ENCODE results near the gene MAGI2.

The MAGI2 gene

GRCh38 chr7:78749052-78749746 is 704.3 kb downstream of the MAGI2 start:
- H3K4me3 ChIP-seq (ENCODE audit: low read length): no peak overlapping the region
- no peak for TF ChIP-seq ZNF274 (IDR thresholded peaks at IDR 0.05; ENCODE audit: low read depth, low read length)

- TF ChIP-seq ZNF274 (IDR thresholded peaks at IDR 0.05; ENCODE audit: low read depth, low read length): no peak
- no peak overlapping the region for H3K4me3 ChIP-seq (ENCODE audit: low read length)
Observed at GRCh38 chr7:78747592-78747991, 705.9 kb downstream of the MAGI2 start.

GRCh38 chr7:78746301-78746700 is 707.2 kb downstream of the MAGI2 start:
- no peak for TF ChIP-seq ZNF274 (IDR thresholded peaks at IDR 0.05; ENCODE audit: low read depth, low read length)
- no peak overlapping the region for H3K4me3 ChIP-seq (ENCODE audit: low read length)

- no peak overlapping the region for H3K4me3 ChIP-seq (ENCODE audit: low read length)
- TF ChIP-seq ZNF274 (IDR thresholded peaks at IDR 0.05; ENCODE audit: low read depth, low read length): no peak
Observed at GRCh38 chr7:78742694-78743093, 710.8 kb downstream of the MAGI2 start.

GRCh38 chr7:78736548-78736947 is 716.9 kb downstream of the MAGI2 start:
- TF ChIP-seq ZNF274 (IDR thresholded peaks at IDR 0.05; ENCODE audit: low read depth, low read length): no peak
- H3K4me3 ChIP-seq (ENCODE audit: low read length): no peak overlapping the region

GRCh38 chr7:78734626-78735025 is 718.8 kb downstream of the MAGI2 start:
- no peak for TF ChIP-seq ZNF274 (IDR thresholded peaks at IDR 0.05; ENCODE audit: low read depth, low read length)
- no peak overlapping the region for H3K4me3 ChIP-seq (ENCODE audit: low read length)

- no peak overlapping the region for H3K4me3 ChIP-seq (ENCODE audit: low read length)
- TF ChIP-seq ZNF274 (IDR thresholded peaks at IDR 0.05; ENCODE audit: low read depth, low read length): no peak
Observed at GRCh38 chr7:78720066-78720465, 733.4 kb downstream of the MAGI2 start.

- H3K4me3 ChIP-seq (ENCODE audit: low read length): no peak overlapping the region
- no peak for TF ChIP-seq ZNF274 (IDR thresholded peaks at IDR 0.05; ENCODE audit: low read depth, low read length)
Observed at GRCh38 chr7:78718212-78718611, 735.3 kb downstream of the MAGI2 start.

GRCh38 chr7:78716876-78717275 is 736.6 kb downstream of the MAGI2 start:
- no peak for TF ChIP-seq ZNF274 (IDR thresholded peaks at IDR 0.05; ENCODE audit: low read depth, low read length)
- no peak overlapping the region for H3K4me3 ChIP-seq (ENCODE audit: low read length)

GRCh38 chr7:78714356-78714755 is 739.1 kb downstream of the MAGI2 start:
- no peak for TF ChIP-seq ZNF274 (IDR thresholded peaks at IDR 0.05; ENCODE audit: low read depth, low read length)
- H3K4me3 ChIP-seq (ENCODE audit: low read length): no peak overlapping the region

- H3K4me3 ChIP-seq (ENCODE audit: low read length): no peak overlapping the region
- TF ChIP-seq ZNF274 (IDR thresholded peaks at IDR 0.05; ENCODE audit: low read depth, low read length): no peak
Observed at GRCh38 chr7:78712111-78712510, 741.4 kb downstream of the MAGI2 start.

- H3K4me3 ChIP-seq (ENCODE audit: low read length): no peak overlapping the region
- no peak for TF ChIP-seq ZNF274 (IDR thresholded peaks at IDR 0.05; ENCODE audit: low read depth, low read length)
Observed at GRCh38 chr7:78709658-78710057, 743.8 kb downstream of the MAGI2 start.

GRCh38 chr7:78704504-78704903 is 749.0 kb downstream of the MAGI2 start:
- TF ChIP-seq ZNF274 (IDR thresholded peaks at IDR 0.05; ENCODE audit: low read depth, low read length): no peak
- no peak overlapping the region for H3K4me3 ChIP-seq (ENCODE audit: low read length)

- TF ChIP-seq ZNF274 (IDR thresholded peaks at IDR 0.05; ENCODE audit: low read depth, low read length): no peak
Observed at GRCh38 chr7:78703391-78703790, 750.1 kb downstream of the MAGI2 start.

GRCh38 chr7:78702770-78703169 is 750.7 kb downstream of the MAGI2 start:
- no peak overlapping the region for H3K4me3 ChIP-seq (ENCODE audit: low read length)
- no peak for TF ChIP-seq ZNF274 (IDR thresholded peaks at IDR 0.05; ENCODE audit: low read depth, low read length)

More at GRCh38 chr7:78703391-78703790, 750.1 kb downstream of the MAGI2 start:
- no peak overlapping the region for H3K4me3 ChIP-seq (ENCODE audit: low read length)

GRCh38 chr7:78695826-78696225 is 757.6 kb downstream of the MAGI2 start:
- TF ChIP-seq ZNF274 (IDR thresholded peaks at IDR 0.05; ENCODE audit: low read depth, low read length): no peak
- H3K4me3 ChIP-seq (ENCODE audit: low read length): no peak overlapping the region
